ENCODE data around the gene ZNF18. TPM values are rescaled to one million over a fixed set of nuclear protein-coding genes. Genes with fewer than 3 reads are reported as not detected.
A peak's percentile ranks its signal among the peaks of the same experiment; 100 is the strongest.

The ZNF18 gene
- total and polyA plus RNA-seq, 2 of the 13 experiments (the other 11 are each of a cell fraction or from before 2014, with no cell fraction given), result 2.4 to 5.4 TPM

DNA sequence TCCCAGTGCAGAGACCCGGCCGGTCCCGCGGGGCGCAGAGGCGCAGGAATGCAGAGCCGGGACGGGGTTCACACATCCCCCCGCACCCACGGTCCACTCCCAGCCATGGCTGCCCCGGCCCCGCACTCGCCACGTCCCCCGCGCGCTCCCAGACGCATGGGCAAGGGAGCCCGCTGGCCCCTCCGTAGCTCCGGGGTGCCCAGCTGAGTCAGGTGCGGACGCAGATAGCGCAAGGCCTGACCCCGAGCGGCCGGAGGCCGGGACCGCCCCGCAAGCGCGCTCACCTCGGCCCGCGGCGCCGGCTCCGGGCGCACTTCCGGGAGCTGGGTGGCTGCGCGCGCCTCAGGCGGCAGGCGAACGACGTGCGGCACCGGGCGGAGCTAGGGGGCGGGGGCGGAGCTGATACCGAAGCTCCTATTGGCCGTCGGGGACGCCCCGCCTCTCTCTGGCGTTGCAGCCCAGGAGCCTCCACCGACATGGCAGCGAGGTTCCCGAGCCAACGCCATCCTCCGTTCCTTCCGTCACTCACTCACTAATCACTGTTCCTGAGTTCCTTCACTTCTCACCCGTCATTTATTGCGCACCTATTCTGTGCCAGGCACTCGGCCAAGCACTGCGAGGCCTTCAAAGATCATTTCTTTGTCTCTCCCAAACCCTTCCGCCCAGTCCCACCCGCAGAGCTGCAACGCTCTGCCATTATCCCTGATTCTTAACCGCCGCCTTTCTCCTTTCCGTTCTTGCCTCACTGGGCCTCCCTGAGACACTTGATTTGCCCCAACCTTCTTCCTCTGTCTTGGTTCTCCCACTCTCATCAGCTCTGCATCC is at the start of gene ZNF18 (continued):
- TF ChIP-seq, protein P1, sequence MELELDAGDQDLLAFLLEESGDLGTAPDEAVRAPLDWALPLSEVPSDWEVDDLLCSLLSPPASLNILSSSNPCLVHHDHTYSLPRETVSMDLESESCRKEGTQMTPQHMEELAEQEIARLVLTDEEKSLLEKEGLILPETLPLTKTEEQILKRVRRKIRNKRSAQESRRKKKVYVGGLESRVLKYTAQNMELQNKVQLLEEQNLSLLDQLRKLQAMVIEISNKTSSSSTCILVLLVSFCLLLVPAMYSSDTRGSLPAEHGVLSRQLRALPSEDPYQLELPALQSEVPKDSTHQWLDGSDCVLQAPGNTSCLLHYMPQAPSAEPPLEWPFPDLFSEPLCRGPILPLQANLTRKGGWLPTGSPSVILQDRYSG (CRISPR knock-in tag; IDR thresholded peaks at IDR 0.05), result 0 out of 2 replicates have a peak, but pooled peaks have one; percentile 71
- TF ChIP-seq, protein P2, sequence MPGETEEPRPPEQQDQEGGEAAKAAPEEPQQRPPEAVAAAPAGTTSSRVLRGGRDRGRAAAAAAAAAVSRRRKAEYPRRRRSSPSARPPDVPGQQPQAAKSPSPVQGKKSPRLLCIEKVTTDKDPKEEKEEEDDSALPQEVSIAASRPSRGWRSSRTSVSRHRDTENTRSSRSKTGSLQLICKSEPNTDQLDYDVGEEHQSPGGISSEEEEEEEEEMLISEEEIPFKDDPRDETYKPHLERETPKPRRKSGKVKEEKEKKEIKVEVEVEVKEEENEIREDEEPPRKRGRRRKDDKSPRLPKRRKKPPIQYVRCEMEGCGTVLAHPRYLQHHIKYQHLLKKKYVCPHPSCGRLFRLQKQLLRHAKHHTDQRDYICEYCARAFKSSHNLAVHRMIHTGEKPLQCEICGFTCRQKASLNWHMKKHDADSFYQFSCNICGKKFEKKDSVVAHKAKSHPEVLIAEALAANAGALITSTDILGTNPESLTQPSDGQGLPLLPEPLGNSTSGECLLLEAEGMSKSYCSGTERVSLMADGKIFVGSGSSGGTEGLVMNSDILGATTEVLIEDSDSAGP (CRISPR knock-in tag; IDR thresholded peaks at IDR 0.05; ENCODE audit: borderline replicate concordance), result peak; percentile 81
- TF ChIP-seq, protein P3, sequence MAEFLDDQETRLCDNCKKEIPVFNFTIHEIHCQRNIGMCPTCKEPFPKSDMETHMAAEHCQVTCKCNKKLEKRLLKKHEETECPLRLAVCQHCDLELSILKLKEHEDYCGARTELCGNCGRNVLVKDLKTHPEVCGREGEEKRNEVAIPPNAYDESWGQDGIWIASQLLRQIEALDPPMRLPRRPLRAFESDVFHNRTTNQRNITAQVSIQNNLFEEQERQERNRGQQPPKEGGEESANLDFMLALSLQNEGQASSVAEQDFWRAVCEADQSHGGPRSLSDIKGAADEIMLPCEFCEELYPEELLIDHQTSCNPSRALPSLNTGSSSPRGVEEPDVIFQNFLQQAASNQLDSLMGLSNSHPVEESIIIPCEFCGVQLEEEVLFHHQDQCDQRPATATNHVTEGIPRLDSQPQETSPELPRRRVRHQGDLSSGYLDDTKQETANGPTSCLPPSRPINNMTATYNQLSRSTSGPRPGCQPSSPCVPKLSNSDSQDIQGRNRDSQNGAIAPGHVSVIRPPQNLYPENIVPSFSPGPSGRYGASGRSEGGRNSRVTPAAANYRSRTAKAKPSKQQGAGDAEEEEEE (CRISPR knock-in tag; IDR thresholded peaks at IDR 0.05; ENCODE audit: borderline replicate concordance), result 0 out of 2 replicates have a peak, but pooled peaks have one; percentile 33
- 0 out of 2 replicates have a peak, but pooled peaks have one; percentile 41 for TF ChIP-seq EHMT2 (IDR thresholded peaks at IDR 0.05; ENCODE audit: borderline replicate concordance, low read depth, low read length)
- TF ChIP-seq POLR2AphosphoS5 (IDR thresholded peaks at IDR 0.05; ENCODE audit: low read depth, low read length), result peak; percentile 94
- peak; percentile 48; the same call in 1 of the 2 replicates for TF ChIP-seq ZNF766 (CRISPR knock-in tag; IDR thresholded peaks at IDR 0.05; ENCODE audit: borderline replicate concordance)
- peak; percentile 56 for TF ChIP-seq GABPA (IDR thresholded peaks at IDR 0.05; ENCODE audit: low read depth, low read length)
- no peak for TF ChIP-seq GABPA (CRISPR knock-in tag; IDR thresholded peaks at IDR 0.05; ENCODE audit: low read depth)
- TF ChIP-seq KAT2B (IDR thresholded peaks at IDR 0.05; ENCODE audit: borderline replicate concordance, low read depth, low read length), result no peak
- 0 out of 2 replicates have a peak, but pooled peaks have one; percentile 71 for TF ChIP-seq SNAPC2 (CRISPR knock-in tag; IDR thresholded peaks at IDR 0.05)
- TF ChIP-seq, protein P4, sequence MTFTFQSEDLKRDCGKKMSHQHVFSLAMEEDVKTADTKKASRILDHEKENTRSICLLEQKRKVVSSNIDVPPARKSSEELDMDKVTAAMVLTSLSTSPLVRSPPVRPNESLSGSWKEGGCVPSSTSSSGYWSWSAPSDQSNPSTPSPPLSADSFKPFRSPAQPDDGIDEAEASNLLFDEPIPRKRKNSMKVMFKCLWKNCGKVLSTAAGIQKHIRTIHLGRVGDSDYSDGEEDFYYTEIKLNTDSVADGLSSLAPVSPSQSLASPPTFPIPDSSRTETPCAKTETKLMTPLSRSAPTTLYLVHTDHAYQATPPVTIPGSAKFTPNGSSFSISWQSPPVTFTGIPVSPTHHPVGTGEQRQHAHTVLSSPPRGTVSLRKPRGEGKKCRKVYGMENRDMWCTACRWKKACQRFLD (CRISPR knock-in tag; IDR thresholded peaks at IDR 0.05; ENCODE audit: borderline replicate concordance), result no peak
- TF ChIP-seq ZBTB3 (CRISPR knock-in tag; IDR thresholded peaks at IDR 0.05; ENCODE audit: borderline replicate concordance, low read depth), result no peak
- TF ChIP-seq RNF2 (conservative IDR thresholded peaks at IDR 0.05; ENCODE audit: low read depth), result no peak
- TF ChIP-seq ZNF124 (CRISPR knock-in tag; IDR thresholded peaks at IDR 0.05), result peak; percentile 21; the same call in 1 of the 2 replicates
- TF ChIP-seq, protein P5, sequence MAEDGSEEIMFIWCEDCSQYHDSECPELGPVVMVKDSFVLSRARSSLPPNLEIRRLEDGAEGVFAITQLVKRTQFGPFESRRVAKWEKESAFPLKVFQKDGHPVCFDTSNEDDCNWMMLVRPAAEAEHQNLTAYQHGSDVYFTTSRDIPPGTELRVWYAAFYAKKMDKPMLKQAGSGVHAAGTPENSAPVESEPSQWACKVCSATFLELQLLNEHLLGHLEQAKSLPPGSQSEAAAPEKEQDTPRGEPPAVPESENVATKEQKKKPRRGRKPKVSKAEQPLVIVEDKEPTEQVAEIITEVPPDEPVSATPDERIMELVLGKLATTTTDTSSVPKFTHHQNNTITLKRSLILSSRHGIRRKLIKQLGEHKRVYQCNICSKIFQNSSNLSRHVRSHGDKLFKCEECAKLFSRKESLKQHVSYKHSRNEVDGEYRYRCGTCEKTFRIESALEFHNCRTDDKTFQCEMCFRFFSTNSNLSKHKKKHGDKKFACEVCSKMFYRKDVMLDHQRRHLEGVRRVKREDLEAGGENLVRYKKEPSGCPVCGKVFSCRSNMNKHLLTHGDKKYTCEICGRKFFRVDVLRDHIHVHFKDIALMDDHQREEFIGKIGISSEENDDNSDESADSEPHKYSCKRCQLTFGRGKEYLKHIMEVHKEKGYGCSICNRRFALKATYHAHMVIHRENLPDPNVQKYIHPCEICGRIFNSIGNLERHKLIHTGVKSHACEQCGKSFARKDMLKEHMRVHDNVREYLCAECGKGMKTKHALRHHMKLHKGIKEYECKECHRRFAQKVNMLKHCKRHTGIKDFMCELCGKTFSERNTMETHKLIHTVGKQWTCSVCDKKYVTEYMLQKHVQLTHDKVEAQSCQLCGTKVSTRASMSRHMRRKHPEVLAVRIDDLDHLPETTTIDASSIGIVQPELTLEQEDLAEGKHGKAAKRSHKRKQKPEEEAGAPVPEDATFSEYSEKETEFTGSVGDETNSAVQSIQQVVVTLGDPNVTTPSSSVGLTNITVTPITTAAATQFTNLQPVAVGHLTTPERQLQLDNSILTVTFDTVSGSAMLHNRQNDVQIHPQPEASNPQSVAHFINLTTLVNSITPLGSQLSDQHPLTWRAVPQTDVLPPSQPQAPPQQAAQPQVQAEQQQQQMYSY (CRISPR knock-in tag; IDR thresholded peaks at IDR 0.05), result no peak; the same call in 1 of the 2 replicates
- TF ChIP-seq ZNF282 (IDR thresholded peaks at IDR 0.05; ENCODE audit: partially characterized antibody), result no peak
- no peak for TF ChIP-seq ZNF530 (CRISPR knock-in tag; IDR thresholded peaks at IDR 0.05; ENCODE audit: low read depth)
- TF ChIP-seq TCF7 (IDR thresholded peaks at IDR 0.05; ENCODE audit: low read depth), result no peak
- no peak for TF ChIP-seq ZKSCAN1 (IDR thresholded peaks at IDR 0.05; ENCODE audit: low read length)

Data from HepG2 (cell line).